Stomach (tissue), 9 donors: ENCODE results near the gene IGFALS. TPM values are rescaled to one million over a fixed set of nuclear protein-coding genes. Genes with fewer than 3 reads are reported as not detected.
A peak's percentile ranks its signal among the peaks of the same experiment; 100 is the strongest.

Source experiments
- DNase-seq, 2 donors: peaks; one replicate each; pipeline versions ENCODE4 v3.0.0 to v3.0.0-alpha.2; 2013 to 2019
- H3K27ac ChIP-seq, 5 donors: fragments of 200-600 bp in 4 of 5; sonication (generic) in 4 of 5; one replicate each; pipeline ENCODE4 v1.5.1; 2013 to 2019; ENCODE audit warnings: mild to moderate bottlenecking in 1 of 5, moderate library complexity in 1 of 5
- H3K27me3 ChIP-seq, 3 donors: fragments of 200-600 bp; sonication (generic); one replicate each; pipeline ENCODE4 v1.5.1; 2017 to 2019; ENCODE audit warnings: mixed run types in 1 of 3
- H3K36me3 ChIP-seq, 4 donors: fragments of 200-600 bp; sonication (generic); 1 replicate in 3 of 4; 2 replicates in 1 of 4; pipeline ENCODE4 v1.5.1; 2016 to 2019
- H3K4me1 ChIP-seq, 4 donors: fragments of 200-600 bp; sonication (generic); one replicate each; pipeline ENCODE4 v1.5.1; 2016 to 2019
- H3K4me3 ChIP-seq, 4 donors: fragments of 200-600 bp; sonication (generic) in 3 of 4; one replicate each; pipeline ENCODE4 v1.5.1; 2016 to 2019; ENCODE audit warnings: mild to moderate bottlenecking in 1 of 4
- H3K9me3 ChIP-seq, 4 donors: fragments of 200-600 bp; sonication (generic); one replicate each; pipeline ENCODE4 v1.5.1; 2016 to 2019
- EP300 ChIP-seq: sonication (generic); formaldehyde crosslinking; IDR thresholded peaks from one replicate; pipeline ENCODE4 v1.6.1; 2017; ENCODE audit warnings: antibody characterized with exemption
- POLR2A ChIP-seq, 4 donors: fragments of 450-650 bp; IDR thresholded peaks; one replicate each; pipeline ENCODE4 v1.6.1; 2016; ENCODE audit warnings: antibody characterized with exemption in 4 of 4, control low read depth in 2 of 4, mild to moderate bottlenecking in 1 of 4, moderate library complexity in 1 of 4
- POLR2AphosphoS5 ChIP-seq, 3 donors: sonication (generic); formaldehyde crosslinking; IDR thresholded peaks; one replicate each; pipeline ENCODE4 v1.6.1; 2016; ENCODE audit warnings: antibody characterized with exemption in 3 of 3
- WGBS, 5 donors: extraction: QIAGEN DNeasy Blood & Tissue Kit in 3 of 5; methylation state at CpG; one replicate each; pipeline versions ENCODE4 v1.1.5 to v1.1.7; 2013 to 2018; 5-methylcytosine and 5-hydroxymethylcytosine counted together
- intact Hi-C: fragments of 100-400 bp; cut with DNase I; formaldehyde crosslinking; loops from one replicate; pipeline ENCODE4 v1.15.1; 2023; ENCODE audit warnings: low total_unique reads
- polyA plus RNA-seq, 3 donors: library from polyadenylated mRNA; stranded (reverse); fragments of 200-250 nt; gene quantifications; one replicate each; pipeline ENCODE4 v1.2.3, GENCODE V29; 2013
- total RNA-seq, 5 donors: library from RNA; depleted of rRNA; stranded (reverse); fragments of >200 nt; gene quantifications; one replicate each; pipeline versions ENCODE4 v1.1.0 to v1.2.3, GENCODE V29; 2014 to 2016
- TF ChIP-seq, protein P1 (sequence below), 7 experiments: fragments of 450-650 bp in 4 of 7; fragments of 200-600 bp in 3 of 7; sonication (generic) in 3 of 7; IDR thresholded peaks; one replicate each; pipeline ENCODE4 v1.5.1; 2016 to 2019; ENCODE audit warnings: antibody characterized with exemption in 7 of 7, control low read depth in 2 of 7, mild to moderate bottlenecking in 1 of 7
- donor health status: healthy with polysubstance abuse.
- donor health status: Bipolar disorder and iron deficiency.
- donor health status: healthy.

IGFALS gene
- total and polyA plus RNA-seq, 8 donors, result 2.4 to 24.6 (median 7.1) TPM; not detected in 1

DNA sequence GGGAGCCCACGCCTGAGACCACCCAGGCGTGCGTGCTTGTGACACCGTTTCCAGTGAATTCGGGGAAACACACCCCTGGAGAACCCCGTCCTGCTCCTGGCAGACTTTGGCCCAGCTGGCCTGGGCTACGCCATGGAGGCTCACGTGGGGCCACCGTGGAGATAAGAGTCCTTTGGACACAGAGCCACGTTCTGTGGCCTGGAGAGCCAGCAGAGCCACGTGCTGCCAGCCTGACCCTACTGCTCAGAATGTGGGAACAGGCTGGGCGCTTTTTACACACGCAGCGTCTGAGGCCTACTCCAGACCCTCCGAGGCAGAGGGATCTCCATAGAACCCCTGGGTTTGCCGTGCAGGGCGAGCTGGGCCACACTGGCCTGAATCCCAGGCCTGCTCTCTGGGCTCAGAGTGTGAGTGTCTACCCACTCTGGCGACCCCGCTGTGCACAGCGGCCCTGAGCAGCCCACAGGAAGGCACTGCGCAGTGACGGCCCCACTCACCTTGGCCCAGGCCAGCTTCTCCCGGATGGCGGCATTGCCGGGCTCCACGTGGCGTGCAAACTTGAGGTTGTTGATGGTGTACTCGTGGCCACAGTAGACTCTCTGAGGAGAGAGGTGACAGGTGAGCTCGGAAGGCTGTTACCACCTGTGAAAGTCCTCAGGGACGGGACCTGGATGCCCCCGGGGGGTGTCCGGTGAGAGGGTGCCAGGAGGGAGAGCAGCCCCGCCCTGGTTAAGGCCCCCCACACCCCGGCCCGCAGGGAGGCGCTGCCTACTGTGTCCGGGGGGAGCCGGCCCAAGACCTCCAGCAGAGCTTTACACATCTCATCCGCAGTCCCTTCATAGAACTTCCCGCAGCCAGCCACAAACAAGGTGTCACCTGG is 23.1 kb upstream of the IGFALS start:
- Histone ChIP-seq H3K27ac (no peak overlapping the region), H3K36me3 (peaks cover 29 to 82% (median 81%) of the 10 kb centered on the region in 4 donors), H3K4me1 (peaks cover 0 to 15% (median 11%) of the 10 kb centered on the region in 4 donors), H3K27me3 (no peaks in the 10 kb centered on the region), H3K9me3 (no peaks in the 10 kb centered on the region), H3K4me3 (no peak overlapping the region)
- intact Hi-C loops, result no loop called here
- WGBS, 5 donors, result 83 to 96% (median 90%) methylated on average over 17 to 40 of the region's 40 CpGs
- TF ChIP-seq POLR2AphosphoS5 (IDR thresholded peaks at IDR 0.05) (no peak), EP300 (no peak), POLR2A (IDR thresholded peaks at IDR 0.05) (no peak)
- TF ChIP-seq, protein P1, sequence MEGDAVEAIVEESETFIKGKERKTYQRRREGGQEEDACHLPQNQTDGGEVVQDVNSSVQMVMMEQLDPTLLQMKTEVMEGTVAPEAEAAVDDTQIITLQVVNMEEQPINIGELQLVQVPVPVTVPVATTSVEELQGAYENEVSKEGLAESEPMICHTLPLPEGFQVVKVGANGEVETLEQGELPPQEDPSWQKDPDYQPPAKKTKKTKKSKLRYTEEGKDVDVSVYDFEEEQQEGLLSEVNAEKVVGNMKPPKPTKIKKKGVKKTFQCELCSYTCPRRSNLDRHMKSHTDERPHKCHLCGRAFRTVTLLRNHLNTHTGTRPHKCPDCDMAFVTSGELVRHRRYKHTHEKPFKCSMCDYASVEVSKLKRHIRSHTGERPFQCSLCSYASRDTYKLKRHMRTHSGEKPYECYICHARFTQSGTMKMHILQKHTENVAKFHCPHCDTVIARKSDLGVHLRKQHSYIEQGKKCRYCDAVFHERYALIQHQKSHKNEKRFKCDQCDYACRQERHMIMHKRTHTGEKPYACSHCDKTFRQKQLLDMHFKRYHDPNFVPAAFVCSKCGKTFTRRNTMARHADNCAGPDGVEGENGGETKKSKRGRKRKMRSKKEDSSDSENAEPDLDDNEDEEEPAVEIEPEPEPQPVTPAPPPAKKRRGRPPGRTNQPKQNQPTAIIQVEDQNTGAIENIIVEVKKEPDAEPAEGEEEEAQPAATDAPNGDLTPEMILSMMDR (IDR thresholded peaks at IDR 0.05), result no peak
- DNase-seq, result no peak

DNA sequence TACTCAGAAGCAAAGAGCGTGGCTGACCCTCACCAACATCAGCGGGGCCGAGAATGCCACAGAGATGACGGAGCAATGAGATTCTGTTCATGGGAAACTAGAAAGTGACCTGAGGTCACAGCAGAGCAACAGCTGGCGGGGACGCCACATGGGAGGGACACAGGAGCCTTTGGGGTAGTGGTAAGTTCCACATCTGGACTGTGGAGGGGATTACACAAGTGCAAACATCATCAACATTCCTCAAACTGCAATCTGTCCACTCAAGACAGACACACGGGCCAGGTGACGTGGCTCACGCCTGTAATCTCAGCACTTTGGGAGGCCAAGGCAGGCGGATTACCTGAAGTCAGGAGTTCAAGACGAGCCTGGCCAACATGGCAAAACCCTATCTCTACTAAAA is 22.0 kb upstream of the IGFALS start:
- H3K4me3 ChIP-seq, result no peak overlapping the region
- no peak for TF ChIP-seq EP300
- no peak for TF ChIP-seq POLR2A (IDR thresholded peaks at IDR 0.05)
- TF ChIP-seq, protein P1 (IDR thresholded peaks at IDR 0.05), result no peak
- TF ChIP-seq POLR2AphosphoS5 (IDR thresholded peaks at IDR 0.05), result no peak
- no peaks in the 10 kb centered on the region for H3K9me3 ChIP-seq
- no peaks in the 10 kb centered on the region for H3K27me3 ChIP-seq
- intact Hi-C loops, result no loop called here
- DNase-seq, result no peak
- H3K36me3 ChIP-seq, result peaks cover 18 to 80% (median 75%) of the 10 kb centered on the region in 4 donors
- no peak overlapping the region for H3K27ac ChIP-seq
- 84 to 93% (median 88%) methylated on average over 11 of the region's 11 CpGs for WGBS, 5 donors
- H3K4me1 ChIP-seq, result peaks cover 0 to 12% (median 11%) of the 10 kb centered on the region in 4 donors

DNA sequence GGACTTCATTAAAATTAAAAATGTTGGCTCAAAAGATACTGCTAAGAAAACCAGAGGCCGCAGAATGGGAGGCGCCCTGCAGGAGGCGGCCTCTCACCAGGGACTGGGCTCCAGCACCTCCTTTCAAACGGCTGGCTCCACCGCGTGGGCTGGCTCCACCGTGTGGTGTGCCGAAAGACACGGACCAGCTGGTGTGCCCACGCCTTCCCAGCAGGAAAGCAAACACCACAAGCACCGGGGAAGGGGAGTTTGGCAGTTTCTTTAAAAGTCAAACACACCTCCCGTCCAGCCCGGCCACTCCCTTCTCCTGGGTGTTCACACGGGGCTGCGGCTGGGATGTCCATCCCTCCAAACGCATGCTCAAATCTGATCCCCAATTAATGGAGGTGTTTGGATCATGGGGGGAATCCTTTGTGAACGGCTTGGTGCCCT is 19.2 kb upstream of the IGFALS start:
- H3K27me3 ChIP-seq, result no peaks in the 10 kb centered on the region

DNA sequence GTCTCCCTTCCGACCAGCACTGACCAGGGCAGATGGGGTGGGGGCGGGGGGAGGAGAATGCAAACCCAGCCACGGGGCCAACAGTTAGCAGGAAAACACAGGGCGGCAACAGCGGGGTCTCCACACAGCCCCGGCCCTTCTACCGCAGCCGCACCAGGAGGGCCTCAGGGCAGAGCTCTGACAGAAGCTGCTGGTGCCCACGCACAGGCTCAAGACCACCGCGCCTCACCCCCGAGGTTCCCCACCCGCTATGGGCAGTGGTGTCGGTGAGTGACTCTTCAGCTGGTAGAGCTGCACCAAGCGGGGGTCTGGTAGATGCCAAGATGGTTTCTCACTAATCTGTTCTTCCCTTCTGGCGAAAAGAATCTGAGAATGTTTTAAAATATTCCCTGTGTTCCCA is 17.0 kb upstream of the IGFALS start:
- no peak for DNase-seq
- H3K9me3 ChIP-seq, result no peaks in the 10 kb centered on the region
- intact Hi-C loops, result no loop called here
- H3K27ac ChIP-seq, result no peak overlapping the region
- H3K36me3 ChIP-seq, result peaks cover 24 to 79% (median 67%) of the 10 kb centered on the region in 4 donors
- TF ChIP-seq EP300 (no peak), POLR2A (IDR thresholded peaks at IDR 0.05) (no peak), POLR2AphosphoS5 (IDR thresholded peaks at IDR 0.05) (no peak)
- TF ChIP-seq, protein P1 (IDR thresholded peaks at IDR 0.05), result no peak
- H3K27me3 ChIP-seq, result no peaks in the 10 kb centered on the region
- 92 to 96% (median 94%) methylated on average over 13 to 16 of the region's 16 CpGs for WGBS, 5 donors
- H3K4me3 ChIP-seq, result no peak overlapping the region
- H3K4me1 ChIP-seq, result peaks cover 0 to 12% (median 10%) of the 10 kb centered on the region in 4 donors

More for the DNA sequence above, 19.2 kb upstream of the IGFALS start:
- 12 to 20% (median 17%) methylated on average over 17 of the region's 17 CpGs for WGBS, 5 donors
- peak in 1 of 3 donors; percentile 85 for TF ChIP-seq POLR2AphosphoS5 (IDR thresholded peaks at IDR 0.05)
- no peak for TF ChIP-seq EP300
- TF ChIP-seq, protein P1 (IDR thresholded peaks at IDR 0.05), result peak in 5 of 7 experiments; percentile 31 to 86 (median 50)
- no peak for TF ChIP-seq POLR2A (IDR thresholded peaks at IDR 0.05)
- DNase-seq, result peak; percentile 86 to 89
- Histone ChIP-seq H3K27ac (peak overlapping the region in 1 of 5 donors; percentile 49), H3K36me3 (peaks cover 26 to 80% (median 75%) of the 10 kb centered on the region in 4 donors), H3K4me1 (peaks cover 0 to 12% (median 10%) of the 10 kb centered on the region in 4 donors), H3K9me3 (no peaks in the 10 kb centered on the region), H3K4me3 (no peak overlapping the region)
- intact Hi-C loops, result no loop called here
